CD4-positive, alpha-beta T cell treated with Interleukin-15 for 1 hour (primary cell): Measurements from ENCODE around the gene UBE2E1.
"Not testable (repeated sequence)": the region's sequence is repeated elsewhere in the genome, so short reads cannot be mapped to it uniquely, and the experiment has no call there.

Source experiments
- DNase-seq: peaks from one replicate; pipeline ENCODE4 v3.0.0-alpha.2; 2020

Gene UBE2E1

DNA sequence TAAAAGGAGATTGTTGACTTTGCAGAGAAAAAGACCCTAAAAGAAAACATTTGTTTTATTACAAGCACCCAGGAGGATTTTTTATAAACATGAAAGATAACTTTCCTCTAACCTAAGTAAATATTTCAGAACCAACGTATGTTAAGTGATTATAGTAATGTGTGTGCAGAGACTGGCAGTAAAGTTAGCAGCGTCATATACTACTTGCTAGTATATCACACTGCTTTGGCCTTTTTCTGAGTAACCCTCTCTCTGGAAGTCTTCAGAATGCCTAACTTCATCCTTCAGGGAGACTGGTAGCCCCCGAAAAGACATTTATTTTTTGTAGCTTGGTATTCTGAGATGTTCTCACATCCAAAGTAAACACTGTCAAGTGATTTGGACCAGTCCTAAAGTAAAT lies 17.9 kb downstream of the UBE2E1 start:
- no peak for DNase-seq

DNA sequence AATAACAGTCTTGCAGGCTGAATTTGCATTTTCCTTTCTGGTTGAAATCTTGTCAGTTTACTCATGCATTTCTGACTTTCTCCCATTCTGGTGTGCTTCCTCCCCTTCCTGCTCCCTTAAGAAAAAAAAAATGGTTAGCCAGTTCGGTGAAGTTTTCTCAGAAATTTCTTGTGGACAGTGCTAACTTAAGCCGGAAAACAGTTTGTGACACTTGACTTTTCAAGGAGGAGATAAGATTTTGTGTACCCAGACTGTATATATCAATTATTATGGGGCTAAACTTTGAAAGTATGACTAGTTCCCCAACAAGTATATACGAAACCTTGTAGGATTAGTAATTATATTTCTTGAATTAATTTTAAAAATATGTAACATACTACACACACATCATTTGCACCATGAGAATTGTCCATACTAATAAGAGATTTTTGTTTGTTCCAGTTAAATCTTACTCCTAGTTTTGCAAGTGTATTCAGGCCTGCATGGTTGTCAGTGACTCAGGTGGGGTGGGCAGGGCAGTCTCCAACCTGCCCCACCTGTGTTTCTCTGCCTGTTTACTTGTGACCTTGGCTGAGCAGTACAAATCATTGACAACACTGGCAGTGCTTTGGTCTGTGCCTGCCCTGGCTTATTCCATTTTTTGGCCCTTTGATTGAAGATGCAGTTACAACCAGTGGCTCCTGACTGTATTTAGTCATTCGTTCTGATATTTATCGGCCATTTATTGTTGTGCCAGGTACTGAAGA lies 19.1 kb downstream of the UBE2E1 start:
- DNase-seq: no peak

DNA sequence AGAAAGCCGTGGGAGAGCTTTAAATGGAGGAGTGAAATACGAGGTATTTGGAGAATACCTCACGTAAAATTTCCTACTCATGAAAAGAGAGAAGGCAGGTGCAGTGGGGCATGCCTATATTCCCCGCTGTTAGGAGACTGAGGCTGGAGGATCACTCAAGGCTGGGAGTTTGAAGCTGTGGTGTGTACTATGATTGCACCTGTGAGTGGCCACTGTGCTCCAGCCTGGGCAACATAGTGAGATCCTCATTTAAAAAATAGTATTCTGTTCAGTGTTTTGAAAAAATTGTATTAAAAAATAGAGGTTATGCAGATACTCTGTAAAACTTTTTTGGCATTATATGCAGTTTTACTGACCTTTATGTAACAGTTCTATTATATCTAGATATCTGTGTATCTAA lies 20.0 kb downstream of the UBE2E1 start:
- no peak for DNase-seq

DNA sequence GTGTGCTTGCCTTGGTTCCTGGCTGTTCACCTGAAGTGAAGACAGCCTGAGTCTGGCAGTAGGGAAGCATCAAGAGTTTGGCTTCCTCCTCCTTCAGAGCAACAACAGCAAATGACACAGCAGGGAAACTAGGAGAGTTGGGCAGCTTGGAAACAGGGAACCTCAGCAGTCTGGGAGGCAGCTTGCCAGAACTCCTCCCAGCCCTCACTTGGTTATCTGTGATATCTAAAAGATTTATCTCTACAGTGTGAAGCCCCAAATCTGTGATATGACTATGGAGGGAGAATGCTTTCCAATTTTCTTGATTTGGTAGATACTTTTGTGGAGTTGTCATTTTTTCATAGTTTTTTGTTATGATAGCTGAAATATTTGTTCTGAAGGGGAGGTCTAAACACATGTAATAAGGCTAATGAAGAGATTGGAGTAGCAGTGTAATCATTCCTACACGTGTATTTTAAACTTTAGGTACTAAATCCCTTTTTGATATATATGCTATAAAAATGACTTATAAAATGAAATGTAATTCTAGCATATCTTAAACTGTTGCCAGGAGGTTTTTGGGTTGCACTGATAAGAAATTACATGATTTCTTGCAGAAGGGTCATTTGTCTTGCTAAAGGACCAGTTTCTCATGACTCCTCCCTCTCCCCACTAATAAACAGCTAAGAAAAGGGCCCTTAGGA lies 20.8 kb downstream of the UBE2E1 start:
- no peak for DNase-seq

DNA sequence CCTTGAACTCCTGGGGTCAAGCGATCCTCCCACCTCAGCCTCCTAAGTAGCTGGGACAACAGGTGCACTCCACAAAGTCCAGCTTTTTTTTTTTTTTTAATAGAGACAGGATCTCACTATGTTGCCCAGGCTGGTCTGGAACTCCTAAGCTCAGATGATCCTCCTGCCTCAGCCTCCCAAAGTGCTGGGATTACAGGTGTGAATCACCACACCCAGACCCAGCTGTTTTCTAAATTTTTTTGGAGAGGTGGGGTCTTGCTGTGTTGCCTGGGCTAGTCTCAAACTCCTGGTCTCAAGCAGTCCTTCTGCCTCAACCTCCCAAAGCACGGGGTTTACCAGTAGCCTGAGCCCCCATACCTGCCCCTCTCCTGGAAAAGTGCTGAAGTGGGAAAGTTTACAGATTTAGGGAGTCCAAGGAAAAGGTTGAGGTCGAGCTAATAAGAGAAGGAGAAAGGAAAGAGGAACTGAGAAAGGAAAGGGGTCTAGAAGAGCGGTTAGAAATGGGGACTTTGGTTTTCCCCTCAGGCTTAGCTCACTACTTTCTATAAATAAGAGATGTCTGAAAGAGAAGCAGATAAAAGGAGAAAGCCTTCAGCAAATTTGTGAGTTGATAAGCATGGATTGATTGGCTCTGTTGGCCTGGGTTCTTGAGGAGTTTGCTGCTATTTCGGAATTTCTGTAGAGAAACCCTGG lies 23.6 kb downstream of the UBE2E1 start:
- DNase-seq: no peak

DNA sequence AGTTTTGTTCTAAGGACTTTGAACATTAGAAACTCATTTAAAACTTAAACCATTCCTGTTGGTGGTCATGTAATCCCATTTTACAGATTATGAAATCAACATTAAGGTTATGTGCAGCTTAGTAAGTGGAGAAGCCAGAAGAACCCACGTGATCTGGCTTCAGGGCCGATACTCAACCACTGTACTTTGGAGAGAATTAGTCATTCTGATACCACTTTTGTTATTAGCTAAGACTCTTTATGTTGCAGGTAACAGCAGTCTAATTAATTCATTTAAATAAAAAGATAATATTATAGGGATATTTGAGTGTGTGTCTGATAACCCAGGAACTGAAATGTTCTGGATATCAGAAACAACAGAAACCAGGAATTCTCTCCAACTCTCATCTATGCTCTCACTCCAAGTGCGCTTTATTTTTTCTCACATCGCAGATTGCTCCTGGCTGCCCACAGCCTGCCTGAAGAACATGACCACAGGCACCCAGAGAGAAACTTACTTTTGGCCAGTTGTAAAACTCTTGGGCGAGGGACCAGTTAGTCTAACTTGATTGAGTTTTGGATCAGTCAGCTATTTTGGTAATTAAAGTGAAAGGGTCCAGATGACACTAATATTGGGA lies 25.2 kb downstream of the UBE2E1 start:
- DNase-seq: no peak

DNA sequence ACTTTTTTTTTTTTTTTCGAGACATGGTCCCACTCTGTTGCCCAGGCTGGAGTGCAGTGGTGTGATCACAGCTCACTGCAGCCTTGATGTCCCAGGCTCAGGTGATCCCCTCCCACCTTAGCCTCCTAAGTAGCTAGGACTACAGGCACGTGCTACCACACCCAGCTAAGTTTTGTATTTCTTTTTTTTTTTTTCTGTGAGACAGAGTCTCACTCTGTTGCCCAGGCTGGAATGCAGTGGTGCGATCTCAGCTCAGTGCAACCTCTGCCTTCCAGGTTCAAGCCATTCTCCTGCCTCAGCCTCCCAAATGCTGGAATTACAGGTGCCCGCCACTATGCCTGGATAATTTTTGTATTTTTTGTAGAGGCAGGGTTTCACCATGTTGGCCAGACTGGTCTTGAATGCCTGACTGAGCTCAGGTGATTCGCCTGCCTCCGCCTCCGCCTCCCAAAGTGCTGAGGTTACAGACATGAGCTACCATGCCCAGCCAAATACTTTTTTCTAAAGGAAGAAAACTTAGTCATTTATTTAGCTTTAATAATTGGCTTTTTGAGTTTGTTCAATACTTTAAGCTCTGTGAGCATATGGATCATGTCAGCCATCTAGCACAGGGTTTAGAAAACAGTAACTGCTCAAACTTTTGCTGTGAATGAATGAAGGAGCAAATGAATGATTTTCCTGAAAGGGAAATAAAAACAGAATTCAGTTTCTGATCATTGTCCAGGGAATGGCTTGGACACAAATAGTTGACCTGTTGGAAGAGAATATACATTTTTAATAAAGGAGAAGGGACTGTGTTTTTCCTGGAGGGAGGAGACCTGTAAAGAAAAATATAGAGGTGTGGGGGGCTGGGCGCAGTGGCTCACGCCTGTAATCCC lies 26.0 kb downstream of the UBE2E1 start:
- no peak for DNase-seq

DNA sequence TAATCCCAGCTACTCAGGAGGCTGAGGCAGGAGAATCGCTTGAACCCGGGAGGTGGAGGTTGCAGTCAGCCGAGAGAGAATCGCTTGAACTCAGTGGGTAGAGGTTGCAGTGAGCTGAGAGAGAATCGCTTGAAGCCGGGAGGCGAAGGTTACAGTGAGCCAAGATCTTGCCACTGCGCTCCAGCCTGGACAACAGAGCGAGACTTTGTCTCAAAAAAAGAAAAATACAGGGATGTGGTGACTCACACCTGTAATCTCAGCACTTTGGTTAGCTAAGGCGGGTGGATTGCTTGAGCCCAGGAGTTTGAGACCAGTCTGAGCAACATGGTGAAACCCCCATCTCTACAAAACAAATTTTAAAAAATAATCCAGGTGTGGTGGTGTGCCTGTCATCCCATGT lies 26.8 kb downstream of the UBE2E1 start:
- no peak for DNase-seq

DNA sequence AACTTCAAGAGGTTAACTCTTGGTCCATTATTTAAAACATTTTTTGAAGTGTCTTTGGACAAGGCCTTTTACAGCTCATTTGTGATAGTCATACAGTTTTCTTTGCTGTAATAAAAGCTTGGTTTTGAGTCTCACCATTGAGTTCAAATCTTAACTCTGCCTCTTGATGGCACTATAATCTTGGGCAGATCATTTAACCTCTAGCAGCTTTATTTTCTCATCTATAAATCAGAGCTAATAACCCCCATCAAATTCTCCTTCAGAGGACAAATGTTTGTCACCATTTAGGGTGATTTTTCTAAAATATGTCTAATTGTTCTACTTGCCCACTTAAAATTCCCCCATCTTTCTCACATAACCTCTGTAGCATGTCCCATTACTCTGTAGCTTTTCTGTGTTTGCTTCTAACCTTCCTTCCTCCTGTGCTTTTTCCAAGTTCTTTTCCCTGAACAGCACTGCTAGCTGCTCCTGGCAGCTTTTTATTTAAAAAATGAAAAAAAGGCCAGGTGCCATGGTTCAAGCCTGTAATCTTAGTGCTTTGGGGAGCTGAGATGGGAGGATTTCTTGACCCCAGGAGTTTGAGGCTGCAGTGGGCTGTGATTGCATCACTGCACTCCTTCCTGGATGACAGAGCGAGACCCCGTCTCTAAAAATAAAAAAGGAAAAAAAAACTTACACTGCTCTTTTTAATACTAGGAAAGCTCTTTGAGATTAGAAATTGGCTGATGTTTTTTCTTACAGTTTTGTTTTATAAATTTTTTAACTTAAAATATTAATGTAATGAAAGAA lies 28.5 kb downstream of the UBE2E1 start:
- DNase-seq: no peak

DNA sequence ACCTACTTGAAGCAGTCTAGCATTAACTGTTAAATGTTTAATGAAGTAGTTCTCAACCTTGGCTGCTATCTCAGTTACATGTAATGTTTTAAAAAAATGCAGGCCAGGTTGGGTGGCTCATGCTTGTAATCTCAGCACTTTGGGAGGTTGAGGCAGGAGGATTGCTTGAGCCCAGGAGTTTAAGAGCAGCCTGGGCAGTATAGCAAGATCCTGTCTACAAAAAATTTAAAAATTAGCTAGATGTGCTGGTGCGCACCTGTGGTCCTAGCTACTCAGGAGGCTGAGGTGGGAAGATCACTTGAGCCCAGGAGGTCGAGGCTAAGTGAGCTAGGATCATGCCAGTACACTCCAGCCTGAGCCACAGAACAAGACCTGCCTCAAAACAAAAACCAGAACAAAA lies 29.3 kb downstream of the UBE2E1 start:
- no peak for DNase-seq

DNA sequence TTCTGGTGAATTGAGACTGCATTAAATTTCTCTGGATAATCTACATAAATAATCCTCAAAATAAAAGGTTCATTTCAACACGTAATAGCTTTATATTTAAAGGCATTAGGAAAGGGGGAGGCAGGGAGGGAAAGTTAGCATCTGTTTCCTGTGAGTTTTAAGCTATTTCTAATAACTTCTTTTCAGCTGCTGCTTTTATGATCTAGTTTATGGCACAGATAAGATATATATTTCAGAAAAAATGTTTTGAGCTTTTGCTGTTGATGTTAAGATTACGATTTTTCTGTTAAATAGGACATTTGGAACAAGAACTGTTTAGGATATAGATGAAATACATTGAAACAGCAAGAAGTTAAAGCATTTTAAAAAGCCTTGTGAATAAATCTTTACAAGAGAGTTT lies 30.0 kb downstream of the UBE2E1 start:
- DNase-seq: no peak

DNA sequence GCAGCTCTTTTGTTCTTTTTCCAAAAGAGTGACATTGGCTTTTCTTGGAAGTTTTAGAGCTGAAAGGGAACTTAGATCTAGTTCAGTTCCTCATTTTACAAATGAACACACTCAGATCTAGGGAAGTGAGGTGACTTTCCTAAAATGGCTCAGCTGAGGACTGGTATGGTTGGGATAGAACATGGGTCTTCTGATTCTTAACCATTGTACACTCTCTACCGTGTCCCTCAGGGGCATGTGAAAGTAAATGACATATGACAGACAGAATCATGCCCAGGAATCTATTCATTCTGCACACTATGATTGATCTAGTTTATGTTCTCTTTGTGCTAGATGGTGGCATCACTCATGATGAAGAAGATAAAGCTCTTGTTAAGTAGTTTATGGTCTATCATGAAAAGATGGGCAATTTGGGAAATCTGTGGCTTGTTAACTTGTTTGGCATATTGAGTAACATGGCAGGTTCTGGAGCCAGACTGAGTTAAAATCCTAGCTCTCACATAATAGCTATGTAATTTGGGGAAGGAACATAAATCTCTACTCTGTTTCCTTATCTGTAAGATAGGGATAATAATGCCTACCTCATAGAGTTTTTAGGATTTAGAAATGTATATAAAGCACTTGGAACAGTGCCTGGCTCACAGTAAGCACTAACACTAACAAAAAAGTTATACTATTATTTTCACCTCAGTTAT lies 30.9 kb downstream of the UBE2E1 start:
- DNase-seq: no peak

DNA sequence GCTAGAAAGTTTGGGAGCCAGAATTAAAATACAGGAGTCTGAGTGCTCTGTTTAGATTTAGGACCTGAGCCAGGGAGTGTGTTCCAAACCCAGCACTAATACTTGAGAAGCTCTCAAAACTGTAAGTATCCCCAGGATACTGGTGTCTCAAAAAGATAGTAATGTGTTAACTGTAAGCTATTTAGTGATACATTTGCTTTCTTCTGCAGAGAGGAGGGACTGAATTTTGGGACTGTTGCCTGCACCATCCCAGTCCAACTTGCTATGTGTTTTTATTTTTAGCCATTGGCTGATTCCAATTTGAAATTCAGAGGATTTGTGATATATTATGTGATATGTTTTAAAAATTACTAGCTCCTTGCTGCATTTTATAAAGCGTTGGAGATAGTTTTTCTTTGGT lies 31.5 kb downstream of the UBE2E1 start:
- no peak for DNase-seq

DNA sequence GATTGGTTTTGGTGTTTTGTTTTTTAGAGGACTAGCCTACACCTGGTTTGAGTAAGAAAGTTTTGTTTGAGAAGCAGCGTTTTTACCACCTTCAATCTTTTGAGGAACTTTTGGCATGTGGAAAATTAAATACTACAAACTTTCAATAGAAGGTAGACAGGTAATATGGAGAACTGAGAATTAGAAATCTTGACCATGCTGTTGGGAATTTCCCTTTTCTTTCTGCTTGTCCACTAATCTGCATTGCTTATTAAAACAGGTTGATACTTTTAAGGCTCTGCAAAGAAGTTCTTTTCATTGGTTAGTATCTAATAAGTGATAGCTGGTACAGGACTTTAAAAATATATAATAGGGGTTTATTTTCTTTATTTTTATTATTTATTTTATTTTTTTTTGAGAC lies 31.9 kb downstream of the UBE2E1 start:
- no peak for DNase-seq

DNA sequence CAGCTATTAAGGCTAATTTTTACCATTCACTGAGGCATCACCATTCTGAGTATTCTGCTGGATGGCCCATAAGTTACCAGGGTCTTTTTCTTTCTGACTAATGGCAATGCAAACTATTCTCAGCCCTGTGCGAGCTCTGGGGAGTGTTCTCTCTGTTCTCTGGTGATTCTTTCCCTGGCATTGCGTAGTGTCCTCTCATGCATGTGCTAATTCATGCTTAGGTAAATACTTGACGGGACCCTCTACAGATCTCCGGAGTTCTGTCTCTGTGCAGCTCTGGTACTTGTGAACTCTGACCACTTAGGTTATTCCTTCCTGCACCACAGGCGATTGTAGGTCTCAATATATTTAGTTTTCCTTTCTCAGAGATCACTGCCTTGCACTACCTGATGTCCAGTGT lies 34.8 kb downstream of the UBE2E1 start:
- DNase-seq: no peak

DNA sequence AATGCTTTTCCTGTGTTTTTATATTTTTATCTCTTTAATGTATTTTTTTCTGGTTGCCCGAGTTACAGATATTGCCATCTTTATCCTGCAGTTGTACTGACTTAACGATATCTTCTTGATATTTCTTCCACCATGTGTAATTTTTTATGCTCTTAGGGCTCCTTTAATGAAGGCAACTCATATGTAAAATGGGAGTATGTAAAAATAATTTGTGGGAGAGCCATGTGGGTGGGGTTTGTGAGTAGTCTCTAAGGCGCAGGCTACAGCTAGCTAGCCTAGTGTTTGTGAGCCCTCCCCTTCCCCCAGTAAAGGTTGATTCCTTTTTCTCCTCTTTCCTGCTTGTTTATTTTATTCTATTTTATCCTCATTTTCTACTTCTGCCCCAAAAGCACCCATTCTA lies 38.1 kb downstream of the UBE2E1 start:
- no peak for DNase-seq

DNA sequence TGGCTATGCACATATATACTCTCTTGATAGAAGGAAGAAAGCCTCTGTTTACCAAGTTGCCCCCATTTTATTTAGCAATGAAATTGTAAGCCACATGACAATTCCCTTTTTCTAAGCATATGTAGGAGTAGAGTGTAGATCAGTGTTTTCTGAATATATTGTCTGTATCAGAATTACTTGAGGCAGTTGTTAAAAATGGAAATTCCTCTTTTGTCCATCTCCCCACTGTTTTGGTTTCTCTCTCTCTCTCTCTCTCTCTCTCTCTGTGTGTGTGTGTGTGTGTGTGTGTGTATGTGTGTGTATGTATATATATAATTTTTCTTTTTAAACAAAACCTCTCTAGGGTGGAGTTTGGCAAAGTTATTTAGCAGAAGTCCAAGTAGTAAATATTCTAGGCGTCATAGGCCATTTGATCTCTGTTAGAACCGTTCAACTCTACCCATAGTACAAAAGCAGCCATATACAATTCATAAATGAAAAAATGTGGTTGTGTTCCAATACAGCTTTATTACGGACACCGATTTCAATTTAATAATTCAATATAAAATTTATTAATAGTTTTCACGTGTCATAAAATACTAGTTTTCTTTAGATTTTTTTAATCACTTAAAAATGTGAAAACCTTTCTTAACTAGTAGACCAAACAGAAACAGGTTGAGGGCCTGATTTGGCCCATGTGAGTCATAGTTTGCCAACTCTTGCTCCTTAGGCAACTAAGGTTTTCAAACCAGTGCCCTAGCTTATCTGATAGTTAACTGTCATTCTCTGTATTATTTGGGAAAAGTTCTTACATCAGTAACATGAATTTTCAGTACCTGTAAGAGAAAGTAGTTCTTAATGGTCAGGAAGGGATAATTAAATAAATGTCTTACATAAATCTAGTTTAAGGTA lies 39.8 kb downstream of the UBE2E1 start:
- DNase-seq: no peak

DNA sequence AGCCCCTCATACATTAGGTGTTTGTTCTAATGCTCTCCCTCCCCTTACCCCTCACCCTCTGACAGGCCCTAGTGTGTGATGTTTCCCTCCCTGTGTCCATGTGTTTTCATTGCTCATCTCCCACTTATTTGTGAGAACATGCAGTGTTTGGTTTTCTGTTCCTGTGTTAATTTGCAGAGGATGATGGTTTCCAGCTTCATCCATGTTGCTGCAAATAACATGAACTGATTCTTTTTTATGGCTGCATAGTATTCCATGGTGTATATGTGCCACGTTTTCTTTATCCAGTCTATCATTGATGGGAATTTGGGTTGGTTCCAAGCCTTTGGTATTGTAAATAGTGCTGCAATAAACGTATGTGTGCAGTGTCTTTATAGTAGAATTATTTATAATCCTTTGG lies 43.7 kb downstream of the UBE2E1 start:
- DNase-seq: not testable (repeated sequence)

DNA sequence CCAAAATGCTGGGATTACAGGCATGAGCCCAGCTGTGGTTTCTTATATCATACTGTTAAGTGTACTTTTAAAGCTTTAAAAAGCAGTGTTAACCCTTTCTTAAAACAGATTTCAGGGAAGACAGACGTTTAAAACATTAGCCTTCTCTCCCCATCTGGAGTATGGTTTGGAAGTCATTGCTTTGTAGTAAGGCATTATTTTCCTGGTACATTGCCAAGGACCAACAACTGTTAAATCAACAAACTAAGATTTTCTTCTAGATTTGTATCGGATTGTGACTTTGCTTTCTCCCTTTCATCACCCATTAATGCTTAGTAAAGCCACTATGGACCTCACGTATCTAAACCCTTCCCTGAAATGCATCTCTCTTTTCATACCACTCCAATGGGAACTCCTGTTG lies 50.5 kb downstream of the UBE2E1 start:
- no peak for DNase-seq
